Activated naive CD4-positive, alpha-beta T cell (primary cell): ENCODE results near the gene INHBB.
"Not testable (repeated sequence)": the region's sequence is repeated elsewhere in the genome, so short reads cannot be mapped to it uniquely, and the experiment has no call there.

ENCODE experiments used
- DNase-seq, 4 experiments: peaks; one replicate each; lab custom pipeline; 2025; lab: John Stamatoyannopoulos, UW

INHBB gene

DNA sequence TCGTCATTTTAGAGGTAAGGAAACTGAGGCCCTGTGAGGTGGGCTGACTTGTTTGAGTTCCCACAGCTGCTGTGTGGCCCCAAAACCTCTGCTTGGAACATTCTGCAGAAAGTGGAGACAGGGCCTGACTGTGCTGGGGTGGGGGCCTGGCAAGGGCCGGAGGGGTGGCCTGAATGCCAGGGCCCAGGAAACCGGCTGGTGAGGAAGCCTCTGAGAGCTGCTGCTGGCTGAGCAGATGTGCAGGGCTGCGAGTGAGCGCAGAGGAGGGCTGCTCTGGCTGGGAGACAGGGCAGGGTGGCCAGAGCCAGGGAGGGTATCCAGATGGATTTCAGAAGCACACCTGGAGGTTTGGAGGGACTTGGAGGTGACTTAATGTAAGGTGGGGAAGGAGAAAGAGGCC, 29.9 kb upstream of the INHBB start:
- DNase-seq: no peak

DNA sequence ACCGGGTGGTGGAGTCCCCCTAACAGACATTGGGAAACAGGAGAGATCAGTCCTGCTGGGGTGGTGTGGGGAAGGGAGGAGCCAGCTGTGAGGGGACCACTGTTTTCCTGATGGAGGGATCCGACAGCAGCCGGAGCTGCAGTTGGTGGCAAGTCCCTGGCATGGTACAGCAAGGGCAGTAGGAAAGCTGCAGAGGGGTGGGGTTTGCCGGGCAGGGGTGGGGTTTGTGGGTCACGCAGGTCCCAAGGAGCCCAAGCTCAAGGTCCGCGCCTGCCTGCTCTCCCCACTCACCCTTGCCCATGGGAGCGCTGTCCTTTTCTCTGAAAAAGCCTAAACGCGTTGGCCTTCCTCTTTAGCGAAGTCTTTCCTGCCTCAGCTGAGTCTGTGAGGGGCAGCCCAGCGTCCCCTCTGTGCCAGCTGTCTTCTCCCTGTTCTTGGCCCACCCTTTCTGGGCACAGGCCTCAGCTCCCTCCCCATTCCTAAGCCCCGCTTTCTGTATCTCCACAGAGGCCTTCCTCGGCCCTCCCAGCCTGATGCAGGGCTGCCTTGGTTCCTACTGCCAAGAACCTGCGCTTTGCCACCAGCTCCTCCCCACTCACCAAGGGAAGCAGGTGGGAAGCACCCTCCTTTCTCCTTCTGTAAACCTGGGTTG, 29.3 kb upstream of the INHBB start:
- DNase-seq: no peak

DNA sequence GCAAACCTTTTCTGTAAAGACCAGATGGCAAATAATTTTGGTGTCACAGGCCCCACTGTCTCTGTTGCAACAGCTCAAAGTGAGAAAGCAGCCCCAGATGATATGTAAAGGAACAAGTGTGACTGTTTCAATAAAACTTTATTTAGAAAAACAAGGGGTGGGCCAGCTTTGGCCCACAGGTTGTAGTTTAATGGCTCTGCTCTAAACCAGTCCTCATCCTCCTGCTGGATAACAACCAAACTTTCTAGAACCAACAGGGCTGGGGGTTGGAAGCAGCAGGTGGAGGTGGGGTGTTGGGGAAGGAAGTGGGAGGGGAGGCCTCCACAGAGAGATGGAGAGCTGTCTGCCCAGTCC, 28.8 kb upstream of the INHBB start:
- DNase-seq: no peak

DNA sequence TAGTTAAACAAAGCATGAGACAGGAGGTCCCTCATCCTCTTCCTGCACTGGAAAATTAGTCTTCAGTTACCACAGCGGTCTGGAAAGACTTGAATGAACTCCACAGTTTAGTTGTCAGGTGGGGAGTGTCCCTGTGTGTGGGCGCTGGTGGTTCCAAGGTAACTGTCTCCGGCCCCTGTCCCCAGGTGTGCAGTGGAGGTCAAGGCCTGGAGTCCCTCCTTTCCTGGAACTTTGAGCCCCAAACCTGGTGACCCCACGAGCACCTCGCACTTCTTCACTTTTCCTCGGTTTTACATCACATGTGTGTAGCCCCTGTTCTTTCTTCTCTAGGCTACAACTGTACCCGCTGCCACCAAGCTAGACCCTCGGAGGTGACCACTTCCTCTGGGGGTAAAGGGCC, 28.0 kb upstream of the INHBB start:
- no peak for DNase-seq

DNA sequence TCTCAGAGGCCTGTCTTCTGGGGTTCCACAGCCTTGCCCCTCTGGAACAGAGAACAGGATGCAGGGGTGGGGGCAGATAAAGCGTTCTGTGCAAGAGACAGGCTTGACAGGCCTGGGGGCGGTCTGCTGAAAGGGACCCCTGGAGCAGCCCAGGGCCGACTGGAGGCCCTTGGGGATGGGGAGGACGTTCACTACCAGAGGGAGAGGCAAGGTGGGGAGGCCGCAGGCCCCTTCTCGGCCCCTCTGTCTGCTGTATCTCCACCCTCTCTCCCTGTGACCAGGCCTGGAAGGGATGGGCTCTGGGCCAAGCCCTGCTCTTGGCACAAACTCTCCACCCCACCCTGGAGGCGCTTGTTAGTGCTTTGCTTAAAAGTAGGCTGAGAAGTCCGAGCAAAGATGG, 27.3 kb upstream of the INHBB start:
- no peak for DNase-seq

DNA sequence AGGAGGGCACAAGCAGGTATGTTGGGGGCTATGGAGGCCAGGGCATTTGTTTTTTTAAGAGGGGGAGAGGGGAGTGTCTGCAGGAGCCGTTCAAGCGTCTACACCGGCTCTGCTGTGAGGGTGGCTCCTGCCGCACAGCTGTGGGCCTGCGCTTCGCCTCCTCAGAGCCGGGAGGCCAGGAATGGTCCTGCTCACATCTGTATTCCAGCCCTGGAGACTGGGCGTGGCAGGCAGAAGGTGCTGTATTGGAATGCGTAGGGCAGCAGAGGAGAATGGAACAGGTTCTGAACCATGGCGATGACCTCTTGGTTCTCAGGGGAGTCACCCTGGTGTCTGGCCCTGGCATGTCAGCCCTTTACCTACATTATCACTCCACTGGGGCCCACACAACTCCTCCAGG, 26.8 kb upstream of the INHBB start:
- DNase-seq: no peak

DNA sequence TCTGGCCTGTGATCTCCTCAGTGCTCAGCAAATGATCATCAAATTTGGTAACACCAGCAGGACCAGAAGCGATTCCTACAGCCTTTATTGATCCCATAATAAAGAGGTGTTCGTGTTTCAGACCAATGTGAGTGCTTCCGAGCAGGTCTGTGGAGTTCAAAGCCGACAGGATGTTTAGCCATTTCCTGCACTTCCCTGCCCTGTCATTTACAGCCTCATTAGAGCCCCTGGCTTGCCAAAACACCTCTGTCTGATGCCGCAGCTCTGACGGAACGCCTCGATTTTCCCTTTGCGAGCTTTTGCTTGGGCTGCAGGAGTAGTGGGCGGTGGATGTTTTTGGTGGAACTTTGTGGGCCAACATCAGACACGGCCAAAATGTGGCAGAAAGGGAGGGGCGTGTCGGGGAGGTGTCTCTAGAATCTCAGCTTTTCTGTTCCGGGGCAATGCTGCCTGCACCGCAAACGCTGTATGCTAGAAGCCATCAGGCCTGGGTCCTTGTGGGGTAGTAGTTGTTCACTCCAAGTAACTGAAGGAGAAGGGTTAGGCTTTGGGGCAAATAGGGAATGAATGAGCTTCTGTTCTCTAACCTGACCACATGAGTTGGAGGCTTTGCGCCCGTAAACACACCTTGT, 26.1 kb upstream of the INHBB start:
- no peak for DNase-seq

DNA sequence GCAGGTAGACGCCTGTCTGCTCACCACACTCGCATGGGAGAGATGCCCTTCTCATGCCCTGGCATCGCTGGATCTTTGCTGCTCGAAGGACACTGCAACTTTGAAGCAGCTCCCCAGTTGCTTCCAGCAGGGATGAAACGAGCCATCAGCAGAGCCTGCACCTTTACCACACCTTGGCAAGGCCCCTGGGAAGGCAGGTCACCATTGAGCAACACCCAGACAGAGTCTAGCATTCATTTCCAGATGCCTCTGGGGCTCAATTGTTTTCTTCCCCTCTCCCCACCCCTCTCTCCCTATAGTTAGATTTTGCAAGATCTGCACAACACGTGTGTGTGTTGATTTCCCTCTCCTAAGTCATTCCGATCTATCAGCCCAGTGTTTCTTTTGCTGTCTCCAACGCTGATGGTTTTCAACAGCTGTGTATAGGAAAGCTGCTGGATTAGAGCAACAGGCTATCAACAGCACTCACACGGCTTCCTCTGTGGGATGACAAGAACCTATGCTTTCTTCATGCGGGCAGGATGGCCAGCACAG, 25.6 kb upstream of the INHBB start:
- DNase-seq: no peak

DNA sequence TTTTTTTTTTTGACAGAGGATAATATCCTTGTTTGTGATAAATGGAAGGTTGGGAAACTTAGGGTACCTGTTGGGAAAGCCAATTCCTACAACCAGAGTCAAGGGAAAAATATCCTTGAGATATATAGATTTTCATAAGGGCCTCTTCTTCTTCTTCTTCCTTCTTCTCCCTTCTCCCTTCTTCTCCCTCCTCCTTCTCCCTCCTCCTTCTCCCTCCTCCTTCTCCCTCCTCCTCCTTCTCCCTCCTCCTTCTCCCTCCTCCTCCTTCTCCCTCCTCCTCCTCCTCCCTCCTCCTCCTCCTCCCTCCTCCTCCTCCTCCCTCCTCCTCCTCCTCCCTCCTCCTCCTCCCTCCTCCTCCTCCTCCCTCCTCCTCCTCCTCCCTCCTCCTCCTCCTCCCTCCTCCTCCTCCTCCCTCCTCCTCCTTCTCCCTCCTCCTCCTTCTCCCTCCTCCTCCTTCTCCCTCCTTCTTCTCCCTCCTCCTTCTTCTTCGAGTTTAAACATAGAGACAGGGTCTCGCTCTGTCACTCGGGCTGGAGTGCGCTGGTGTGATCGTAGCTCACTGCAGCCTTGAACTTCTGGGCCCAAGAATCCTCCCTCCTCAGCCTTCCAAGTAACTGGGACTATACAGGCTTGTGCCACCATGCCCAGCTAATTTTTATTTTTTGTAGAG, 24.9 kb upstream of the INHBB start:
- not testable (repeated sequence) for DNase-seq

DNA sequence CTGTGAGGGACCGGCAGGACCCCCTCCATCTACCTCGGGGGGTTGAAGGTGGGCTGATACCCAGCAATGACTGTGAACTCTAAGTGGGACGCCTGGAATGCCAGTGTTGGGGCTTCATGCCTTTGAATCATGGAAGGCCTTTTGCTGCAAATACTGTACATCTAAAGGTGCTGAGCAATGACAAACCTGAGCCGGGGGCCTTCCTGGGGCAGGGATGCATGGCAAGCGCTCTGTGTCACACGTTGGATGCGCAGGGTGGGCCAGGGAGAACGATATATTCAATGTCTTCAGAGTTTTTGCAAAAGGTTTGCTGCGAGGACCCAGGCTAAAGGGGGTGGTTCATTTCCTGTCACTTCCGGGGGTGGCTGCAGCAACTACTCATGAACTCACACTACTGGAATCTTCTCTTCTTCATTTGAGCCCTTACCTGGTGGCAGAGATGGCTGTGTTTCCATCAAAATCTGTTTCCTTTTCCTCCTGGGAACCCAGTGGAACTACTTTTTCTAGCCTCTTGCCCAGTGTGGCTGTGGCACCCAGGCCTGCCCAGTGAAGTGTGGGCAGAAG, 24.1 kb upstream of the INHBB start:
- no peak for DNase-seq

DNA sequence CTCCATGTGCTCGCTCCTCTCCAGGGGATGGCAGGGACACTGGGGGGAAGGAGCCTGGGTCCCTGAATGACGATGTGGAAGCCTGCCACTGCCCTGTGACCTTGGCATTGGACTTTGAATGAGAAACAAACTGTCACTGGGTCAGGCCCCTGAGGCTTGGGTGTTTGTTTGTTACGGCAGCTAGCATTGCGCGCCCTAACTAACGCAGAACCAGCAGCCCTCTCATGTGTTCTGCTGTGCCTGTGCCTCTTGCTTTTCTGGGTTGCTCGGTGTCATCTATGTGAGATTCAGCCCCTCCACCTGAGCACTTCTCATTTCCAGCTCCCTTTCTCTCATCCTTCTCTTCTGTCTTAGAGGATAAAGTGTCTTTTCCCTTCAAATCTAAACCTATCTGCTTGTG, 23.6 kb upstream of the INHBB start:
- no peak for DNase-seq

DNA sequence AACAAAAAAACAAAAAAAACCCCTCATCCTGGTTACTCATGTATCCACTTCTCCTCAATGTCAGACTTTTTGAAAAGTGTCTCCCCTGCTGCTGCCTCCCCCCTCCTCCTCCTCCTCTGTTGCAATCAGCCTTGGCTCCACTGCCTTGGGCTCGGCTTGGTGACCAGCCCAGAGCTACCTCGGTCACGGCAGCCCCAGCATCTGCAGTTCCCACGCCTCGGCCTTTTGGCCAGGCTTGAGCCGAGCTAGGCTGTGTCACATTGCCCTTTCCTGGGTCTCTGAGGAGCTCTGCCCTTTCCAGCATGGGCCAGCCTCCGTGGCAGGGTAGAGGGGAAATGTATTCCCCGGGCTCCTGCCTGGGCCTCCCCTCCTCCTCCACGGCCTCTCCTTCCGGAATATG, 22.7 kb upstream of the INHBB start:
- no peak for DNase-seq

DNA sequence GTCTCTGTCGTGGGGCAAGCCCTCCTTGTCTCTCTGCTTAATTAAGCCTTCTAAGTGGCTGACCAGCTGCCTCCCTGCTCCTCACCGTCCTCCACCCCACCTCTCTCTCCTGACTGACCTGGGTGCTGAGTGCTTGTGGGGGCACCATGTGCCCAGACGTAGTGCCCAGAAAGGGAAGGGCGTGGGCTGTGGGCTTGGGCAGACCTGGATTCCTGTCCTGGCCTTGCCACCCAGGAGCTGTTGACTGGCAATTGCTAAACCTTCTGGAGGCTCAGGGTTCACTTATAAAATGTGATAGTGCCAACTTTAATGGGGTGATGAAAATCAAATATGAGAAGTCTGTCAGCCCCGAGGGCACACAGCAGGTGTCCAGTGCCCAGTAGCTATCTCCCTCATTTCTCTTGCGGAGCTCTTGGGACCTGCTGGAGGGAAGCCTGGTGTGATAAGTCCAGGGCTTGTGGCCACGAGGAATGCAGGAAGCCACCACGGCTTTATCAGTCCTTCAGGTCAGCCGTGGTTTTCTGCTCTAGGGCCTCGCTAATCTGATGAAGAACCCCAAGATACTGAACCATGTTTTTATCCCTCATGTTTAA, 22.0 kb upstream of the INHBB start:
- DNase-seq: no peak

DNA sequence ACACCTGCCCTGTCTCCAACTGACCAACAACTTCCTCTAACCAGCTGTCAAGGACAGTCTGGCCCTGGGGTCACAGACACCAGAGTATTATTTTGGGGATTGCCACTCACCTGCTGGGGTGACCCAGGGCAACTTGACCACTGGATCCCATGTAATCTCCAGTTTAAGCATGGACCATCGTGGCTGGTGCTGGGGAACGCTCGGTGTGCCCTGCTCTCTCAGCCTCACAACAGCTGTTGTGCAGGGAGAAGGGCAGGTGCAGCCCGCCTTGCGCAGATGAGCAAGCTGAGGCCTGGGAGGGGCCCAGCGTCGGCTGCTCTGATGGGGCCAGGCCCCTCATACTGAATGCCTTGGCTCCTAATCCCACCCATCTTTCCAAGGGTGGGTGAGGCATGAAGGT, 21.0 kb upstream of the INHBB start:
- no peak for DNase-seq

DNA sequence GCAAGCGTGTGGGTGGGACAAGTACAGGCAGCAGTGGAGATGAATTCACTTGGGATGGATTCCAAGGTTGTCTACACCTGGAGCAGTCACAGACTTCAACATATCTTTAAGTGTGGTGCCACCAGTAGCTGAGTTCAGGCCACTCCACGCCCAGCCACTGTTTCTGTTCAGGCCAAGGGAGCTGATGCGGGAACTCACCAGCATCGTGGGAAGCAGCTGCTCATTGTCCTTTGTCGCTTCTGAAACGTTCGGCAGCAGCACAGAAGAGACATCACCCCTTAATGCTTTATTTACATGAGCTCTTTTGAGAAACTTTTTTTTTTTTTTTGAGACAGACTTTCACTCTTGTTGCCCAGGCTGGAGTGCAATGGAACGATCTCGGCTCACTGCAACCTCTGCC, 19.9 kb upstream of the INHBB start:
- no peak for DNase-seq

DNA sequence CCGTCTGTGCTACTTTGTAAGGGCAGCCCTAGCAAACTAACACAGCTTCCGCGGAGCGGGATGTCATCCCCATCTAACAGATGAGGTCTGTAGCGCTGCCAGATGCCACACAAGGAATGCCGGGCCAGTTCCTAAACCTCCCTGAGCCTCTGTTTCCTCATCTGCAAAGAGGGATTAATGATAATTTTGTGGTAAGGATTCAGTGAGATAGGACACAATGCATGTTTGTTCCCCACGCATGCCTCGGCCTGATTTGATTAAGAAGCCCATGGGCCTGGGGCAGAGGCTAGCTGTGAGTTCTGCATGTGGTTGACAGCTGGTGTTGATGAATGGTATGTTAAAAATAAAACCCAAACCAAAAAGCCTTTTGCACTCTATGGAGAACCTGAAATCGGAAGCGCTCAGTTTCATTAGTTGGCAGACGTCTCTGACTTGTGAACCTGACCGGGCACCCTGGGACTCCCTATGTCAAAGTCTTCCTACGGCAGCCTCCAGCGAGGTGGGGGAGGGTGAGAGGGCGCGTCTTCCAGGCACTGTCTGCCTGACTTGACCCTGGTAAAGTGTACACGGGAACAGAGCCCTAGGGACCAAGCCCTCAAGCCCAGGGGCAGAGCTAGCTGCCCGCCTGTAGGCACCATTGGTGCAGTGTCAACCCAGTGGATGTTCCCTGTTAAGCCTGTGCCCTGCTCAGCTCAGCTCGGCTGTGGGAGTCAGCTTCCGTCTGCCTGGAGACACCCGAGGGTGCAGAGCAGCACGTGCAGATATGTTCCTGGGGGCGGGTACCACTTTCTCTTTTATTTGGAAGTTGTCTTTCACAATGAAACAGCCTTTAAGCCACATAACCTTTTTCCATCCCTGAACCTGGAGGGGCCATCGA, 14.8 kb upstream of the INHBB start:
- DNase-seq: no peak

DNA sequence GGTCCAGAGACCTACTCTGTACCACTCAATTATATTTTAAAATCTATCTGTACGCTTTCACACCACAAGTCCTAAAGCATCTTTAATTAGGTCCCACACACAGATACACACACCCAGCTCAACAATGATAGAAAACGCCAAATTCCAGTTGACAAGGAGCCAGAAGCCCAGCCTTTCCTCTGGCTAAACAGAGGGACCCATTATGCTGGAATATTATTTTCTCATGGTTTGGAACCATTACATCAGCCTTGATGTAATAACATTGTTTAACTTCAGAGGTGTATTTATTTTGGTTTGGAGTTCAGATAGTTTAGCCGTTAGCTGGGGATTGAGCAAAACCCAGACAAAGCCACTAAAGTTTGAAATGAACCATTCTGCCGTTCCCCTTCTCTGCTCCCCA, 14.0 kb upstream of the INHBB start:
- no peak for DNase-seq

DNA sequence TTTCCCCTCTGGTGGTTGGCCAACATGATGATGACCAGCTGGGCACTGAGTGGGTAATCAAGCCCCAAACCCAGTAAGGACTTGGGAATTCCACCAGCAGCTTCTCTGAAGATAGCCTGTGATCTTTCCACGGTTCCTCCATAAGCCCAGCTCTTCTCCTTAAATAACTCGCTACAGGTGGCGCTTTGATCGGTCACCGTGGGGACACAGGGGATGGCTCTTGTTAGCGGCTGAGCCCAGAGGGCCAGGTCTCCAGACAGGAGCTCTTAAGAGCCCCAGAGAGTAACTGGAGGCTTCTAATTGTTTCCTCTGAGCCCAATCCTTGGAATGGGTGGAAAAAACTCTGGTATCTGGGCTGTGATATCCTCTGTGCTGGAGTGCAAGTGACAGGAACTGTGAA, 13.6 kb upstream of the INHBB start:
- no peak for DNase-seq

DNA sequence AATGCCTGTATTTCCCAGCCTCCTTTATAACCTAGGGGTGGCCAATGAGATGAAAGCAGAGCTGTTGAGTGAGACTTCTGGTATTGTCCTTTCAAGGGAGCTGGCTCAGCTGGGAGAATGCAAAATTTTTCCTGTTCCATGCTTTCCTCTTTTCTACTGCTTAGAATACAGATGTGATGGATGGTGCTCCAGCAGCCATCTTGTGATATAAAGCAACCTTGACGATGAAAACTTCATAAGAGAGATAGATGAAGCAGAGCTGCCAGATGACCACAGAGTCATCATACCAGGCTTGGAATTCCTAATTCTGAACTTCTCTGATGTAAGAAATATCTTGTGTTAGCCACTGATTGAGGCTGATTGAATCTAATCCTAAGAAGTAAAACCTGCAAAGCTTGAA, 11.9 kb upstream of the INHBB start:
- DNase-seq: no peak

DNA sequence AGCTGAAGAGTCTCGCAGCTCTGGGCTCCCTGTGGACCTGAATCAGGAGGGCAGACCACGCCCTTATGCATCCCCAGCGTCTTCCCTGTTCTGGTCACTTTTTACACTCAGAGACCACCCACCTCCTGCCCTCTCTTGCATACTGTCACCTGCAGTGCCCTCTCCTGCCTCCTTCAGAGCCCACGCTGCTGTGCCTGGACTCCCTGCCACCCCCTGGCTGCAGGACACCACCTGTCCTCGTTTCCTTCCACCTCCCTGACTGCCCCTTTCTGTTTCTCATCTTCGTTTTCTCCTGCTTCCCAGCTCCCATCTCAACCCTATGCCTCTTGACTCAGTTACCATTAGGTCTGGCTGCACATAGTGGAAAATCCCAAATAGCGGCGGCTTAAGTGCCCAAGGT, 9.2 kb upstream of the INHBB start:
- no peak for DNase-seq

DNA sequence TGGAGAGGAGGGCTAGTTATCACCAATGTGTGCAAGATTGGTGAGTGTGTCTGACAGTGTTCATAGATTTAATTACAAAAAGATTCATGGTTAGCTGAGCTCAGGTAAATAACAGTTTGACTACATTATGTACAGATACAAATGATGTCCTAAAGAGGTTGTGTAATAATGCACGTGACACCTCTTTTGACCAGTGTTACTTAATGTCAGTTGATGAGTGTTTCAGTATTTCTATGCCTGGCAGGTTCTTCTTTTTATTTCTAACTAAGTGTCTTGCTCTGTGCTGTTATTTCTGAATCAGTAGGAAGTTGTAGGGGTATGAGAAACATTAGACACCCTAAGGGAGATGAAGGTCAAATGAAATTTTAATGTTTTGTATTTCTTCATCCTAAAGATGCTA, 7.9 kb upstream of the INHBB start:
- DNase-seq: no peak

DNA sequence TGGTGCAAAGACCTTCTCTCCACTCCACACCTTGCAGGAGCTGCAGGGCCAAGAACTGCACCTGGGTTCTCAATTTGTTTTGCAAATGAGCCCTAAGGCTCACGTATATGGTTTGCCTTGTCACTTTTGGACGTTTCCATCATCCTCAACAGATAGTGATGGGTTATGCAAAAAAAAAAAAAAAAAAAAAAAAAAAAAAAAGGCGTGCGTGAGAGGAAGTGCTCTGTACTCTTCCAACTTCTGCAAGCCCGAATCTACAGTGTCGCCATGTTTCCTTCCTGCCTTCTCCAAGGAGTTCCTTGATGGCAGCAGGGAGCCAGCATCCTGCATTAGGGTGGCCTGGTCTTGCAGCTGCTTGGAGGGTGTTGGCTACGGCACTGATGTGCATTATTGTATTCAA, 4.0 kb upstream of the INHBB start:
- no peak for DNase-seq
